ENCODE data around the gene TAGLN3. TPM values are rescaled to one million over a fixed set of nuclear protein-coding genes. Genes with fewer than 3 reads are reported as not detected.

Gene TAGLN3
- total and polyA plus RNA-seq, 4 donors = not detected

- no peak overlapping the region for H3K9ac ChIP-seq (ENCODE audit: low read depth in 1 of 2, low read length in 2 of 2)
- no peaks in the 10 kb centered on the region for H3K9me3 ChIP-seq (ENCODE audit: control insufficient read depth in 4 of 4, low read length in 3 of 4)
- 83% methylated on average over 2 of the region's 2 CpGs for WGBS
- H3K36me3 ChIP-seq (ENCODE audit: control insufficient read depth in 4 of 4, insufficient read depth in 3 of 4, low read depth in 1 of 4, low read length in 3 of 4) = no peaks in the 10 kb centered on the region
- H3K27me3 ChIP-seq (ENCODE audit: control insufficient read depth in 4 of 4, insufficient read depth in 4 of 4, low read length in 3 of 4) = peaks cover 0 to 3% (median 0%) of the 10 kb centered on the region in 4 donors
- H3K27ac ChIP-seq (ENCODE audit: low read depth in 1 of 2, low read length in 2 of 2) = no peak overlapping the region
- peaks cover 0 to 12% (median 7%) of the 10 kb centered on the region in 4 donors for H3K4me1 ChIP-seq (ENCODE audit: control insufficient read depth in 4 of 4, insufficient read depth in 4 of 4, low read length in 3 of 4)
- DNase-seq (ENCODE audit: low spot score) = no peak
- TF ChIP-seq JUND (IDR thresholded peaks at IDR 0.05) = no peak
- TF ChIP-seq REST (IDR thresholded peaks at IDR 0.05) = no peak
- TF ChIP-seq HNF4A (conservative IDR thresholded peaks at IDR 0.05) = no peak
- TF ChIP-seq MAX (IDR thresholded peaks at IDR 0.05) = no peak
- no peak for TF ChIP-seq EGR1 (IDR thresholded peaks at IDR 0.05; ENCODE audit: low read depth in 2 of 2)
- TF ChIP-seq SP1 (IDR thresholded peaks at IDR 0.05) = no peak
- no peak for TF ChIP-seq HNF4G (IDR thresholded peaks at IDR 0.05)
- TF ChIP-seq CTCF (IDR thresholded peaks at IDR 0.05; ENCODE audit: low read depth, low read length, missing input control) = no peak
- TF ChIP-seq RAD21 (IDR thresholded peaks at IDR 0.05) = no peak
- no peak for TF ChIP-seq FOXA2 (IDR thresholded peaks at IDR 0.05)
- no peak for TF ChIP-seq RXRA (IDR thresholded peaks at IDR 0.05)
- no peak for TF ChIP-seq GABPA (IDR thresholded peaks at IDR 0.05 in 1 of 2, conservative IDR thresholded peaks at IDR 0.05 in 1 of 2)
- no peak for TF ChIP-seq NR2F2 (IDR thresholded peaks at IDR 0.05)
- H3K4me3 ChIP-seq (ENCODE audit: low read depth in 1 of 3, low read length in 3 of 3) = no peak overlapping the region
Observed at GRCh38 chr3:112000966-112001365, 2.2 kb downstream of the TAGLN3 start.

- Histone ChIP-seq H3K9me3 (ENCODE audit: control insufficient read depth in 4 of 4, low read length in 3 of 4) (no peaks in the 10 kb centered on the region), H3K36me3 (ENCODE audit: control insufficient read depth in 4 of 4, insufficient read depth in 3 of 4, low read depth in 1 of 4, low read length in 3 of 4) (no peaks in the 10 kb centered on the region), H3K27me3 (ENCODE audit: control insufficient read depth in 4 of 4, insufficient read depth in 4 of 4, low read length in 3 of 4) (peaks cover 0 to 3% (median 0%) of the 10 kb centered on the region in 4 donors), H3K9ac (ENCODE audit: low read depth in 1 of 2, low read length in 2 of 2) (no peak overlapping the region), H3K4me1 (ENCODE audit: control insufficient read depth in 4 of 4, insufficient read depth in 4 of 4, low read length in 3 of 4) (peaks cover 0 to 12% (median 7%) of the 10 kb centered on the region in 4 donors), H3K27ac (ENCODE audit: low read depth in 1 of 2, low read length in 2 of 2) (no peak overlapping the region), H3K4me3 (ENCODE audit: low read depth in 1 of 3, low read length in 3 of 3) (no peak overlapping the region)
- no peak for DNase-seq (ENCODE audit: low spot score)
- WGBS = 98% methylated on average over 2 of the region's 2 CpGs
- no peak for TF ChIP-seq RXRA (IDR thresholded peaks at IDR 0.05)
- TF ChIP-seq FOXA2 (IDR thresholded peaks at IDR 0.05) = no peak
- TF ChIP-seq JUND (IDR thresholded peaks at IDR 0.05) = no peak
- TF ChIP-seq MAX (IDR thresholded peaks at IDR 0.05) = no peak
- no peak for TF ChIP-seq YY1 (IDR thresholded peaks at IDR 0.05)
- TF ChIP-seq REST (IDR thresholded peaks at IDR 0.05) = no peak
- TF ChIP-seq ZBTB33 (IDR thresholded peaks at IDR 0.05) = no peak
- no peak for TF ChIP-seq CTCF (IDR thresholded peaks at IDR 0.05; ENCODE audit: low read depth, low read length, missing input control)
- TF ChIP-seq SP1 (IDR thresholded peaks at IDR 0.05) = no peak
- no peak for TF ChIP-seq NR2F2 (IDR thresholded peaks at IDR 0.05)
- no peak for TF ChIP-seq RAD21 (IDR thresholded peaks at IDR 0.05)
- no peak for TF ChIP-seq FOXA1 (IDR thresholded peaks at IDR 0.05)
- no peak for TF ChIP-seq TAF1 (conservative IDR thresholded peaks at IDR 0.05)
- TF ChIP-seq ATF3 (IDR thresholded peaks at IDR 0.05) = no peak
Observed at GRCh38 chr3:112001526-112001925, 2.8 kb downstream of the TAGLN3 start.
